Suprapubic skin (tissue), 4 donors: Measurements from ENCODE around the gene MAEA.

Experiments
- POLR2A ChIP-seq, 2 donors: fragments of 450-650 bp; IDR thresholded peaks; one replicate each; pipeline ENCODE4 v1.6.1; 2017; ENCODE audit warnings: antibody characterized with exemption in 2 of 2, mild to moderate bottlenecking in 2 of 2, moderate library complexity in 2 of 2
- POLR2AphosphoS5 ChIP-seq, 3 donors: sonication (generic); formaldehyde crosslinking; IDR thresholded peaks; one replicate each; pipeline ENCODE4 v1.6.1; 2017; ENCODE audit warnings: antibody characterized with exemption in 3 of 3
- TF ChIP-seq, protein P1 (sequence below), 2 donors: fragments of 200-600 bp in 1 of 2; fragments of 450-650 bp in 1 of 2; sonication (generic) in 1 of 2; IDR thresholded peaks; one replicate each; pipeline ENCODE4 v1.5.1; 2016 to 2019; ENCODE audit warnings: antibody characterized with exemption in 2 of 2, mild to moderate bottlenecking in 1 of 2, moderate library complexity in 1 of 2

- TF ChIP-seq POLR2A (IDR thresholded peaks at IDR 0.05), result no peak
- TF ChIP-seq, protein P1, sequence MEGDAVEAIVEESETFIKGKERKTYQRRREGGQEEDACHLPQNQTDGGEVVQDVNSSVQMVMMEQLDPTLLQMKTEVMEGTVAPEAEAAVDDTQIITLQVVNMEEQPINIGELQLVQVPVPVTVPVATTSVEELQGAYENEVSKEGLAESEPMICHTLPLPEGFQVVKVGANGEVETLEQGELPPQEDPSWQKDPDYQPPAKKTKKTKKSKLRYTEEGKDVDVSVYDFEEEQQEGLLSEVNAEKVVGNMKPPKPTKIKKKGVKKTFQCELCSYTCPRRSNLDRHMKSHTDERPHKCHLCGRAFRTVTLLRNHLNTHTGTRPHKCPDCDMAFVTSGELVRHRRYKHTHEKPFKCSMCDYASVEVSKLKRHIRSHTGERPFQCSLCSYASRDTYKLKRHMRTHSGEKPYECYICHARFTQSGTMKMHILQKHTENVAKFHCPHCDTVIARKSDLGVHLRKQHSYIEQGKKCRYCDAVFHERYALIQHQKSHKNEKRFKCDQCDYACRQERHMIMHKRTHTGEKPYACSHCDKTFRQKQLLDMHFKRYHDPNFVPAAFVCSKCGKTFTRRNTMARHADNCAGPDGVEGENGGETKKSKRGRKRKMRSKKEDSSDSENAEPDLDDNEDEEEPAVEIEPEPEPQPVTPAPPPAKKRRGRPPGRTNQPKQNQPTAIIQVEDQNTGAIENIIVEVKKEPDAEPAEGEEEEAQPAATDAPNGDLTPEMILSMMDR (IDR thresholded peaks at IDR 0.05), result no peak
- TF ChIP-seq POLR2AphosphoS5 (IDR thresholded peaks at IDR 0.05), result no peak
Observed at GRCh38 chr4:1298461-1298860, 8.8 kb downstream of the MAEA start.
